Measurements from ENCODE around the gene ADCY1.
"Not testable (repeated sequence)": the region's sequence is repeated elsewhere in the genome, so short reads cannot be mapped to it uniquely, and the experiment has no call there.

The ADCY1 gene

GRCh38 chr7:45768516-45769394 is 194.6 kb downstream of the ADCY1 start:
- DNase-seq = peak; percentile 98

- DNase-seq = not testable (repeated sequence)
These were observed 195.5 kb downstream of the ADCY1 start for GRCh38 chr7:45769626-45770025.

Data from T-helper 9 cell (primary cell).